ENCODE results near the gene TRIM40.
"Not testable (repeated sequence)": the region's sequence is repeated elsewhere in the genome, so short reads cannot be mapped to it uniquely, and the experiment has no call there.

TRIM40 gene

DNA sequence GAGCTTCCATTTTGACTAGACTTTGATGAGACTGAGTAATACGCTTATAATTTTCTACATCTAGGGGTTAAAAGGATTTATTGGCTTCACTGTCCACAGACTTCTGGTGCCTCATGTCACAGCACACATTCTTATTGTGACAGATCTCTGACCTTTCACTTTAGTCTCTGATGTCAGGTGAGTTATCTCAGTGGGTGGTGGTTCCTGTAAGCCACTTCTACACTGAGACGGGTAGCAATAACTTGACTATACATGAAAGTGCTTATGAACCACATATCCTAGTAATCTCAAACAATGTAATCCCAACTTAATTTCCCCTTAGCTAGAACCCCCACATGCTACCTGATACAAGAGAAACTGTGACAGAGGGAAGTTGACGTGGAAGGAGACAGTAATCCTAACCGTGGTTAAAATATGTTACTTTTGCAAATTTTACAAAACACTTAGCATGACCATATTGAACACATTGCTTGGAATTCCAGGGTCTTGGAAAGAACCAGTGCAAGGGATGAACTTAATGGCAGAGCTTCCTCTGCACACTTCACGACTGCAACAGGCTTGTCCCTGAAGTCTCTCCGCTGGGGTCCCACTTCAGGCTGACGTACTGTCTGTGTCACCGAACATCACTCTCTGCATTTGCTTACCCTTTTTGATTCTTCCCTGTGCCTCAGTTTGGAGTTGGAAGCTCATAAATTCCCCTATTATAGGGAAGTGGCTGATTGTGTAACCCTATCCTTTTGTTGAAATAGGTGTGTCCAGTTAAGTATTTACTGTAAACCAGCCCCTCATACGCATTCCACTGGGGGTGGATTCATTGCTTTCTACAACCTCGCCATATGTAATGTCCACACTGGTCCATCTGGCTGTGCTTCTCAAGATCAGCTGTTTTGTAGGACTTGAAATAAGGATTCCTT lies 6.4 kb upstream of the TRIM40 start:
- H3K4me1 Mint-ChIP-seq, result peaks cover 11% of the 10 kb centered on the region
- CTCF ChIA-PET, result interaction anchor here (1.2 to 6.4 kb wide), 7 partner anchors 7 to 52 kb away, joined by 3 to 180 read pairs (median 8); no protein-coding TSS in a partner anchor
- H3K36me3 Mint-ChIP-seq, result no peaks in the 10 kb centered on the region
- H3K9me3 Mint-ChIP-seq, result no peaks in the 10 kb centered on the region
- H3K27ac Mint-ChIP-seq, result no peak overlapping the region
- H3K27me3 Mint-ChIP-seq, result peaks cover 79% of the 10 kb centered on the region
- H3K4me3 Mint-ChIP-seq, result no peak overlapping the region
- no peak for DNase-seq

DNA sequence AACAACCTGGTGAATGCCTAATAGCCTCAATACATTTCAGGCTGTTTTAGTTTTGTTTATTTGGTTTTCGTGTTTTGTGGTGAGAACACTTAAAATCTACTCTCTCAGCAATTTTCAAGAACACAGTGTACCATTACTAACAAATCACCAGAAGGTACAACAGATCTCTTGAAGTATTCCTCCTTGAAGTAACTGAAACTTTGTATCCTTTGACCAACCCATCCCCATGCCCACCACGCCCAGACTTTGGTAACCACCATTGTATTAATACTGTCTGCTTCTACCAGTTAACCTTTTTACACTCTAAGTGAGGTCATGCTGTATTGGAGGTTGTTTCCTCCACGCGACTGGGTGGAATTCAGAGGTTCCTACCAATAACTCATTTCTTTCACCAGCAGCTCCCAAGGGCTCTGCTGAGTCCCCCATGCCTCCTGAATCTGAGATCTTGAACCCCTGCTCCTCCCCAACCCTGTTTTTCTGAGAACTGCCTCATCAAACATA lies 5.7 kb upstream of the TRIM40 start:
- DNase-seq, result no peak
- H3K4me3 Mint-ChIP-seq, result no peak overlapping the region
- no peak overlapping the region for H3K27ac Mint-ChIP-seq
- H3K9me3 Mint-ChIP-seq, result no peaks in the 10 kb centered on the region
- CTCF ChIA-PET, result interaction anchor here (0.8 to 6.4 kb wide), 17 partner anchors 8 to 86 kb away, joined by 3 to 180 read pairs (median 6); no protein-coding TSS in a partner anchor
- H3K27me3 Mint-ChIP-seq, result peaks cover 84% of the 10 kb centered on the region
- peaks cover 11% of the 10 kb centered on the region for H3K4me1 Mint-ChIP-seq
- H3K36me3 Mint-ChIP-seq, result no peaks in the 10 kb centered on the region

DNA sequence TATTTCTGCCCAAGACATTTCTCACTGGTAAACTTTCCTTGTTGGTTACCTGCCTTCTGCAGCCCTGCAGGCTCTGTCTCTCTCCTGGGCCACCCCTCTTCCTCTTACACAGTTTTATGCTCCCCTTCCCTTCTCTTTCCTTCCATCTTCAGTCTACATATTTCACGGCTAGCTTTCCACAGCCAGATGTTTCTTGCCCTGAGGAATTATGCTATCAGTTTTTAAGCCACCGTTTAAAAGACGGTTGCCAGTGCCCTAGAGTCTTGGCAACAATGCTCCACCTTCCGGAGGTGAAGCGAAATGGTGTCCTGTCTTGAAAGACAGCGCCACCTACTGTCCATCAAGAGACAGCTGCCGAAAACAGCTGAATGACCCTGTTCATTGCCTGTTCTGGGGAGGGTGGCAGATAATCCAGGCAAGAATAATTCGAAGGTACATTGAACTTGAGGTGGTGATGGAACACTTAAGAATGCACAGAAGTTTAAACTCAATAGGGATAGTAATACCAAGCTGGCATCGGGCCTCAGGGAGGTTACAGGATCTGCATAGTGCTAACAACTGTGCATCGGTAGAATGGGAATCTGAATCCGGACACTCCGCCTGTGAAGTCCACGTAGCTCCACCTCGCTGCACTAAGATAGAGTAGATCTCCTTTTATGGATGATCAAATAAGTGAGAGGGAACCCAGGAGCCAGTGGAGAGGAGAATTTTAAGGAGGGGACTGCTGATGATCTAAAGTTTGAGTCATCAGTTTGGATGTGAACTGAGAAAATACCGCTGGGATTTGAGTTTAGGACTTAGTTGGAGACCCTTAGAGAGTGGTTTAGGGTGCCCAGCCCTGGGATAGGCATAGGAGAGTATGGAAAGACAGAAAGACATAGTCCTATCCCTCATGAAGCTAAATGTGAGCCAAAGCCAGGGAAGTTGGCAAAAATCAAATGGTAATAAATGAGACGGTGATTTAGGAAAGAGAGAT lies 4.8 kb upstream of the TRIM40 start:
- peaks cover 15% of the 10 kb centered on the region for H3K4me1 Mint-ChIP-seq
- no peaks in the 10 kb centered on the region for H3K36me3 Mint-ChIP-seq
- peaks cover 80% of the 10 kb centered on the region for H3K27me3 Mint-ChIP-seq
- no peaks in the 10 kb centered on the region for H3K9me3 Mint-ChIP-seq
- DNase-seq, result peak; percentile 75
- no peak overlapping the region for H3K27ac Mint-ChIP-seq
- CTCF ChIA-PET, result interaction anchor here (0.7 to 6.4 kb wide), 28 partner anchors 9 to 294 kb away, joined by 3 to 180 read pairs (median 4); no protein-coding TSS in a partner anchor
- H3K4me3 Mint-ChIP-seq, result no peak overlapping the region

DNA sequence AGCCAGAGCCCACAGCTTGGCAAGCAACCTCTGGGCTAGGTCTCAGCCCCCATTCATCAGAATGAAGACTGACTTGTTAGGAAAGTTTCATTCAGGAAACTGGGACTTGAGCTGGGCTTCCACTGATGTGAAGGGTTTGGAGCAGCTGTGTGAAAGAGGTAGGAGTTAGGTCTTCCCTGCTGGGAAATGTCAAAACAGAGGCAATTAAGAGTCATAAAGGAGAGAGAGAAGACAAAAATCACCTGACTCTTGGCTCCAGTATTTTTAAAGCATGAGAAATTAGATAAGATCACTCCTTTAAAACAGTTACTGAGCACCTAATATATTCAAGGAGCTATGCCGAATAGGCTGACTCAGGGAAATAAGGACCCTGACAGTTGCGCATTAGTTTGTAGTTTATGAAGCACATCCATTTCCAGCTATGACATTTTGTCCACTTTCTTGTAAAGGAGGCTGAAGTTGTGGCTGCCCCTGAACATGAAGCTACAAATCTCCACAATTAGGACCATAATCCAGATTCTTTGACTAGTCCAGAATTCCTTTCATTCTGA lies 3.9 kb upstream of the TRIM40 start:
- DNase-seq, result no peak
- Mint-ChIP-seq H3K27me3 (peaks cover 78% of the 10 kb centered on the region), H3K9me3 (no peaks in the 10 kb centered on the region), H3K4me1 (peaks cover 19% of the 10 kb centered on the region), H3K27ac (no peak overlapping the region), H3K4me3 (no peak overlapping the region), H3K36me3 (no peaks in the 10 kb centered on the region)
- CTCF ChIA-PET, result interaction anchor here (0.7 to 6.4 kb wide), 17 partner anchors 10 to 284 kb away, joined by 3 to 180 read pairs (median 6); no protein-coding TSS in a partner anchor

DNA sequence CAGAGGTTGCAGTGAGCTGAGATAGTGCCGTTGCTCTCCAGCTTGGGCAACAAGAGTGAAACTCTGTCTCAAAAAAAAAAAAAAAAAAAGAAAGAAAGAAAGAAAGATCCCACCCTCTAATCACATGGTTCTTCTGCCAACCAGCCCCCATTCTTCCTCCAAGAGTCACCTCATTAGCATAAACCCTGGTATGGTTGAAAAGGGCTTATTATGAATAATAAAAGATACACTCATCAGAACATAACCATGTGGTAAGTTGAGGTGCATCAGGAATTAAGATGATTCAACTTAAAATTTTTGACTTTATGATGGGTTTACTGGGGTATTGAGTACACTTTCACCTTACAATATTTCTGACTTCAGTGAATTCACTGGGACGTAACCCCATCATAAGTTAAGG lies 793 bp upstream of the TRIM40 start:
- Mint-ChIP-seq H3K27ac (no peak overlapping the region), H3K4me3 (no peak overlapping the region), H3K27me3 (peaks cover 68% of the 10 kb centered on the region), H3K36me3 (no peaks in the 10 kb centered on the region), H3K9me3 (no peaks in the 10 kb centered on the region), H3K4me1 (peaks cover 17% of the 10 kb centered on the region)
- no peak for DNase-seq
- CTCF ChIA-PET, result interaction anchor here (1.7 to 6.4 kb wide), 2 partner anchors 30 to 32 kb away, joined by 8 to 180 read pairs; no protein-coding TSS in a partner anchor

DNA sequence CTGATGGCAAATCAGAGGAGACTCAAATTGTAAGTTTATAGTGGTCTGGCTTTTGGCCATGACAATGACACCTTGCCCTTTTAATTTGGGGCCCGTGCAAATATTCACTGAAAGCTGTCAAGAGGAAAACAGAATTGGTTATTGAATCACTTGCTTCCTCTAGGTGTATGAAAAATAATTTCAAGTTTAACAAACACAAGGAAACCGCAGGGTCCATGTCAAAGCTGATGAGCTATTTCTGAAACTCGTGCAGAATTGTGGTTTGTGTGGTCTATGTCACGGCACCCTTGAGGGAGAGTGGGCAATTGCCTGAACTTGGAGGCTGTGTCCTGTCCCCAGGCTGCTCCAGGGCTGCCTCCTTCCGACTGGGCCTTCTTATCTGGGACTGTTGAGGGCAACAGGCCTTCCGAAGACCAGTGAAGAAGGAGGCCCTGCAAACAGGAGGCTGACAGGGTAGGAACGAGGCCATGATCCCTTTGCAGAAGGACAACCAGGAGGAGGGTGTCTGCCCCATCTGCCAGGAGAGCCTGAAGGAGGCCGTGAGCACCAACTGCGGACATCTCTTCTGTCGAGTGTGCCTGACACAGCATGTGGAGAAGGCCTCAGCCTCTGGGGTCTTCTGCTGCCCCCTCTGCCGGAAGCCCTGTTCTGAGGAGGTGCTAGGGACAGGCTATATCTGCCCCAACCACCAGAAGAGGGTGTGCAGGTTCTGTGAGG lies 788 bp downstream of the TRIM40 start:
- DNase-seq, result no peak
- Mint-ChIP-seq H3K36me3 (no peaks in the 10 kb centered on the region), H3K27ac (no peak overlapping the region), H3K4me1 (peaks cover 8% of the 10 kb centered on the region), H3K4me3 (no peak overlapping the region), H3K27me3 (peaks cover 63% of the 10 kb centered on the region), H3K9me3 (no peaks in the 10 kb centered on the region)
- CTCF ChIA-PET, result interaction anchor here (1.7 kb wide), 1 partner anchor 34 kb away, joined by 8 read pairs; no protein-coding TSS in a partner anchor

DNA sequence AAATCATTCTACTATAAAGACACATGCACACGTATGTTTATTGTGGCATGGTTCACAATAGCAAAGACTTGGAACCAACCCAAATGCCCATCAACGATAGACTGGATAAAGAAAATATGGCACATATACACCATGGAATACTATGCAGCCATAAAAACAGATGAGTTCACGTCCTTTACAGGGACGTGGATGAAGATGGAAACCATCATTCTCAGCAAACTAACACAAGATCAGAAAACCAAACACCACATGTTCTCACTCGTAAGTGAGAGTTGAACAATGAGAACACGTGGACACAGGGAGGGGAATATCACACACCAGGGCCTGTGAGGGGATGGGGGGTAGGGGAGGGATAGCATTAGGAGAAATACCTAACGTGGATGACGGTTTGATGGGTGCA lies 4.3 kb downstream of the TRIM40 start:
- H3K4me1 Mint-ChIP-seq, H3K27ac Mint-ChIP-seq, DNase-seq, H3K36me3 Mint-ChIP-seq, H3K9me3 Mint-ChIP-seq, H3K4me3 Mint-ChIP-seq: not testable (repeated sequence)
- CTCF ChIA-PET, result interaction anchor here (0.9 kb wide), 1 partner anchor 37 kb away, joined by 3 read pairs; no protein-coding TSS in a partner anchor
- H3K27me3 Mint-ChIP-seq, result peaks cover 56% of the 10 kb centered on the region

DNA sequence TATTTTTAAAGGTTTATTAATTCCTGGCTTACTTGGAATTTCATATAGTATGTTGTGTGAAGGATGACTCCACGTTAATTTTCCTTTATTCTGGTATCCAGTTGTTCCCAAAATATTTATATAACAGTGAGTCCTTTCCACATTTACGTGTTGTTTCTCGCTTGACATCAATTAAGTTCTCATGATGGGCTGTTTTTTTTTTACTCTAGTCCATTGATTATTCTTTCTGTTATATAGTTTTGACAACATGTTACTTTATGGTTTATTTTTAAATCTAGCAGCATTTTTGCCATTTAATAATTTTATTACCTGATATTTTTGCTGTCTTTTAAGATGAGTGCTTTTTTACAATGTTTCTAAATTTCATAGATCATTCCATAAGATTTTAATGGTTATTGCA lies 6.7 kb downstream of the TRIM40 start:
- no peaks in the 10 kb centered on the region for H3K9me3 Mint-ChIP-seq
- H3K36me3 Mint-ChIP-seq, result no peaks in the 10 kb centered on the region

DNA sequence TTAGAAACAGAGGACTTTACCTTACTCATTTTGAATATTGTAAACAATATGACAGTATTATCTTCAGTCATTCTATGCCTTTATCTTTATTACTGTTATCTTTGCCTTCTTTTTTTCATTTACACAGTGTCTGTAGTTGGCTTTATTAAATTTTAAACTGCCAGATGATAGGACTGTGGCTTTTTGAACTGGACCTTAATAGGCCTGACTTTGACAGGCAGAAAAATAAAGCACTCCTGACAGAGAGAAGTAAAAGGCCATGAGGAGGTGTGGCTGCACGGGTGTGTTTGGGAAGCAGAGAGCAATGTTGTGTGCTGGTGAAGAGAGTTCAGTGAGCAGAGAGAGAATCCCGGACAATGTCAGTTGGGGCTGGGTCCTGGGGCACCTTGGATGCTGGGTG lies 7.8 kb downstream of the TRIM40 start:
- H3K36me3 Mint-ChIP-seq, result no peaks in the 10 kb centered on the region
- H3K9me3 Mint-ChIP-seq, result no peaks in the 10 kb centered on the region
- H3K4me1 Mint-ChIP-seq, result no peaks in the 10 kb centered on the region
- H3K27me3 Mint-ChIP-seq, result peaks cover 62% of the 10 kb centered on the region
- no peak for DNase-seq
- no peak overlapping the region for H3K4me3 Mint-ChIP-seq
- H3K27ac Mint-ChIP-seq, result no peak overlapping the region
- CTCF ChIA-PET, result interaction anchor here (1.2 to 1.4 kb wide), 2 partner anchors 11 to 39 kb away, joined by 3 read pairs; no protein-coding TSS in a partner anchor

More for the DNA sequence above, 6.7 kb downstream of the TRIM40 start:
- H3K27ac Mint-ChIP-seq, result no peak overlapping the region
- peaks cover 63% of the 10 kb centered on the region for H3K27me3 Mint-ChIP-seq
- H3K4me3 Mint-ChIP-seq, result no peak overlapping the region
- CTCF ChIA-PET, result interaction anchor here (0.6 to 1.4 kb wide), 5 partner anchors 11 to 38 kb away, joined by 3 to 4 read pairs (median 3); no protein-coding TSS in a partner anchor
- H3K4me1 Mint-ChIP-seq, result no peaks in the 10 kb centered on the region
- DNase-seq, result no peak

DNA sequence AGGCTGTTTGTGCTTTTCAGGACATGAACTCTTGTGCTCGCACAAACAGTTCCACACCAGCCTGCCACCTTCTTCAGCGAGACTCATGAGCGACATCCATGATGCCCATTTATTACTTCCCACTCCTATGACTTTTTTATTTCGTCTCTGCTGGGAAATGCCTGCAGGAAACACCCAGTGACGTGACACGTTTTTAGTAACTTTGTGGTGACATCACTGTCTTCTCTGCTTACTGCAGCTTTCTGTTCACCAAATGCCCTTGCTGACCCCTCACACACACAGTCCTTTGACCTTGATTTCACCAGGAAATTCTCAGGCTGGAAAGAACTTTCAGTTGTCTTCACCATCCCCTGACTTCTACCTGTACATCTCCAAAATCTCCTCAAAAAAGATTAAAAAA lies 8.9 kb downstream of the TRIM40 start:
- H3K9me3 Mint-ChIP-seq, result no peaks in the 10 kb centered on the region
- CTCF ChIA-PET, result interaction anchor here (0.8 kb wide), 1 partner anchor 14 kb away, joined by 3 read pairs; no protein-coding TSS in a partner anchor
- H3K4me3 Mint-ChIP-seq, result no peak overlapping the region
- no peaks in the 10 kb centered on the region for H3K36me3 Mint-ChIP-seq
- no peaks in the 10 kb centered on the region for H3K4me1 Mint-ChIP-seq
- H3K27me3 Mint-ChIP-seq, result peaks cover 54% of the 10 kb centered on the region
- no peak for DNase-seq
- H3K27ac Mint-ChIP-seq, result no peak overlapping the region

DNA sequence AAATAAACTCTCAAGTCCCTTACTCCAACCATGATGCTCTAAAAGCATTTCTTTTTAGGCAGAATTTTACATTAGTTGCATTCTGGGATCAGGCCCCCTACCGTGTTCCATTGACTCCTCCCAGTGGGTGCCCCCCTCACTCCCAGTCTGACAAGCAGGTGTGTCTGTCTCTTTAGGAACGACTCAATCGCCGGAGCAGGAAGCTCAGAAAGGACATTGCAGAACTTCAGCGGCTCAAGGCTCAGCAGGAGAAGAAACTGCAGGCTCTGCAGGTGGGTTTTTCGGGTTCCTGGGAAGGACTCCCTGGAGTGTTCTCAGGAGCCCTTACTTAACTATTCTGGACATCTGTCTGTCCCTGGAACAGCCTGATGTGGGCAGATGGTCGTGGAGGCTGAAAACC lies 9.9 kb downstream of the TRIM40 start:
- H3K4me3 Mint-ChIP-seq, result no peak overlapping the region
- no peaks in the 10 kb centered on the region for H3K36me3 Mint-ChIP-seq
- DNase-seq, result no peak
- H3K27ac Mint-ChIP-seq, result no peak overlapping the region
- no peaks in the 10 kb centered on the region for H3K4me1 Mint-ChIP-seq
- H3K9me3 Mint-ChIP-seq, result no peaks in the 10 kb centered on the region
- CTCF ChIA-PET, result no interaction called here
- H3K27me3 Mint-ChIP-seq, result peaks cover 62% of the 10 kb centered on the region

DNA sequence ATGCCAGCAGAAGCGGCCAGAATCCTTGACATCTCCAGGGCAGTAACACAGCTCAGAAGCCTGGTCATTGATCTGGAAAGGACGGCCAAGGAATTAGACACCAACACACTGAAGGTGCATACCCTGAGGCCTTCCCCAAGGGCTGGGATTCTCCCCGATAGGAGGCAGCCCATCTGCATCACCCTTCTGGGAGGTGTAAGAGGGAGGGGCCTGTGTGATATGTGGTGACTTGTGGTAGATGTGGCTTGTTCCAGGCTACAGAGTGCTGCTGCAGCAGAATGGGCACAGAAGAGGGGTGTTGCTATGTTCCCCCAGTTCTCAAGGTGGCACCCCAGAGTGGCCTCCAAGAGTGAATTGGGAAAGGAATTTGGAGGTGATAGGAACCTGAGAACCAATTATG lies 11.2 kb downstream of the TRIM40 start:
- no peak for DNase-seq
- Mint-ChIP-seq H3K4me1 (peaks cover 4% of the 10 kb centered on the region), H3K27ac (no peak overlapping the region), H3K27me3 (peaks cover 56% of the 10 kb centered on the region), H3K36me3 (no peaks in the 10 kb centered on the region), H3K9me3 (no peaks in the 10 kb centered on the region), H3K4me3 (no peak overlapping the region)
- CTCF ChIA-PET, result interaction anchor here (0.9 to 1.8 kb wide), 3 partner anchors 16 to 44 kb away, joined by 3 to 7 read pairs (median 6); no protein-coding TSS in a partner anchor

DNA sequence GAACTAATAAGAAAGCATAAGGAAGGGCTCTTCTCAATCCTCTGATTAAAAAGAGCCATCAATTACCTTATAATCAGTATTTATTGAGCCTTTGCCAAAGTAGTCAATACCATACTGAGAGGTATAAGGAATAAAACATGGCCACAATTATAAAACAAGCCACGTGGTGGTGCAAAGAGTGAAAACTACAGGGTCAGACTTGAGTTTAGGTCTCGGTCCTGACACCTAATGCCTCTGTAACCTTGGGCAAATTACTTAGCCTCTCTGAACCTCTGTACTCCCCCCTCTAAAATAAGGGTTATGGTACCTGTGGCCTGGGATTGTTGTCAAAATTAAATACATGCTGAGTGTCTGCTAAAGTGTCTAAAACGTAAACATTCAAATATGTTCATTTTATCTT lies 13.3 kb downstream of the TRIM40 start:
- Mint-ChIP-seq H3K36me3 (no peaks in the 10 kb centered on the region), H3K4me1 (peaks cover 4% of the 10 kb centered on the region), H3K27ac (no peak overlapping the region), H3K4me3 (no peak overlapping the region), H3K9me3 (no peaks in the 10 kb centered on the region), H3K27me3 (peaks cover 70% of the 10 kb centered on the region)
- DNase-seq, result no peak
- CTCF ChIA-PET, result no interaction called here

Measured in activated naive CD4-positive, alpha-beta T cell treated with anti-CD3 and anti-CD28 coated beads, Interleukin-2, amount 10 ng/mL, durations not matched to agents 7 days and 5 days (primary cell).